ENCODE data around the gene MCC.

The MCC gene

DNA sequence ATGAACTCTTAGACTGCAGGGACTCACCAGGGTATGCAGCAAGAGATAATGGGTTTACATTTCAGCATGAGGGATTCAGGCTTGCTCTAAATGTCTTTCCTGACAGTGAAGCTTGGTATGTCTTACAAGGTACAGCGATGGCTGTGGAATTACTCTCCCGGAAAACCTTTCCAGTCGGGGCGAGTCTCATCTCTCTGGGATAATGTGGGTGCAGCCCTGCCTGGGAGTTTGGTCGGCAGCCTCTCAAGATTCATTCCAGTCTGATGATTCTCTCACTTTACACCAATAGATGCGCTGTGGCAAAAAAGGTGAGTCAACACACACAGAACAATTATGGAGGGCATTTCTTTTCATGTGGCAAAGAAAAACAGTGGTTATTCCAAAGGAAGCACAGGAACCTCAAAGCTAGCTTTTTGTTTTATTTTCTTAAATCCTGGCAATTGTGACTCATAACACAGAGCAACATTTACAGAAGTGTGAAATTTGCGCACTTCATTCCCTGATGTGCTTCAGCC is 321.3 kb downstream of the MCC start:
- Histone ChIP-seq H3K9me3 (ENCODE audit: insufficient read depth, low read length) (no peaks in the 10 kb centered on the region), H3K4me3 (ENCODE audit: insufficient read depth, low read length, poor library complexity, severe bottlenecking) (no peak overlapping the region), H2AFZ (ENCODE audit: low read depth, low read length, severe bottlenecking) (no peak overlapping the region), H3K79me2 (ENCODE audit: insufficient read depth, low read length) (no peaks in the 10 kb centered on the region), H3K27ac (ENCODE audit: low read depth, low read length) (no peak overlapping the region), H4K20me1 (ENCODE audit: low read depth, low read length) (no peaks in the 10 kb centered on the region), H3K27me3 (ENCODE audit: low read length) (no peaks in the 10 kb centered on the region), H3K4me2 (ENCODE audit: low read depth, low read length, poor library complexity, severe bottlenecking) (no peak overlapping the region), H3K9ac (ENCODE audit: low read length) (no peak overlapping the region), H3F3A (ENCODE audit: insufficient read depth) (no peaks in the 10 kb centered on the region), H3K36me3 (ENCODE audit: low read length) (no peaks in the 10 kb centered on the region), H3K9me2 (replicated peaks; ENCODE audit: insufficient read depth, low read length) (no peaks in the 10 kb centered on the region)
- TF ChIP-seq EZH2phosphoT487 (conservative IDR thresholded peaks at IDR 0.05; ENCODE audit: low read length): no peak
- TF ChIP-seq, protein P1, sequence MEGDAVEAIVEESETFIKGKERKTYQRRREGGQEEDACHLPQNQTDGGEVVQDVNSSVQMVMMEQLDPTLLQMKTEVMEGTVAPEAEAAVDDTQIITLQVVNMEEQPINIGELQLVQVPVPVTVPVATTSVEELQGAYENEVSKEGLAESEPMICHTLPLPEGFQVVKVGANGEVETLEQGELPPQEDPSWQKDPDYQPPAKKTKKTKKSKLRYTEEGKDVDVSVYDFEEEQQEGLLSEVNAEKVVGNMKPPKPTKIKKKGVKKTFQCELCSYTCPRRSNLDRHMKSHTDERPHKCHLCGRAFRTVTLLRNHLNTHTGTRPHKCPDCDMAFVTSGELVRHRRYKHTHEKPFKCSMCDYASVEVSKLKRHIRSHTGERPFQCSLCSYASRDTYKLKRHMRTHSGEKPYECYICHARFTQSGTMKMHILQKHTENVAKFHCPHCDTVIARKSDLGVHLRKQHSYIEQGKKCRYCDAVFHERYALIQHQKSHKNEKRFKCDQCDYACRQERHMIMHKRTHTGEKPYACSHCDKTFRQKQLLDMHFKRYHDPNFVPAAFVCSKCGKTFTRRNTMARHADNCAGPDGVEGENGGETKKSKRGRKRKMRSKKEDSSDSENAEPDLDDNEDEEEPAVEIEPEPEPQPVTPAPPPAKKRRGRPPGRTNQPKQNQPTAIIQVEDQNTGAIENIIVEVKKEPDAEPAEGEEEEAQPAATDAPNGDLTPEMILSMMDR (IDR thresholded peaks at IDR 0.05; ENCODE audit: insufficient read depth, low read length, poor library complexity, severe bottlenecking): no peak

- Histone ChIP-seq H3K9me2 (replicated peaks; ENCODE audit: insufficient read depth, low read length) (no peaks in the 10 kb centered on the region), H3F3A (ENCODE audit: insufficient read depth) (no peaks in the 10 kb centered on the region), H3K9me3 (ENCODE audit: insufficient read depth, low read length) (no peaks in the 10 kb centered on the region), H3K27ac (ENCODE audit: low read depth, low read length) (no peak overlapping the region), H3K4me3 (ENCODE audit: insufficient read depth, low read length, poor library complexity, severe bottlenecking) (no peak overlapping the region), H3K4me2 (ENCODE audit: low read depth, low read length, poor library complexity, severe bottlenecking) (no peak overlapping the region), H2AFZ (ENCODE audit: low read depth, low read length, severe bottlenecking) (no peak overlapping the region), H3K36me3 (ENCODE audit: low read length) (no peaks in the 10 kb centered on the region), H3K79me2 (ENCODE audit: insufficient read depth, low read length) (no peaks in the 10 kb centered on the region), H3K9ac (ENCODE audit: low read length) (no peak overlapping the region), H3K27me3 (ENCODE audit: low read length) (no peaks in the 10 kb centered on the region), H4K20me1 (ENCODE audit: low read depth, low read length) (no peaks in the 10 kb centered on the region)
- TF ChIP-seq, protein P1 (IDR thresholded peaks at IDR 0.05; ENCODE audit: insufficient read depth, low read length, poor library complexity, severe bottlenecking): no peak
- no peak for TF ChIP-seq EZH2phosphoT487 (conservative IDR thresholded peaks at IDR 0.05; ENCODE audit: low read length)
Measured at GRCh38 chr5:113166261-113166660, 322.0 kb downstream of the MCC start.

GRCh38 chr5:113164021-113164420 is 324.2 kb downstream of the MCC start:
- no peaks in the 10 kb centered on the region for H3K9me2 ChIP-seq (replicated peaks; ENCODE audit: insufficient read depth, low read length)
- no peak overlapping the region for H3K4me2 ChIP-seq (ENCODE audit: low read depth, low read length, poor library complexity, severe bottlenecking)
- no peaks in the 10 kb centered on the region for H3K36me3 ChIP-seq (ENCODE audit: low read length)
- no peaks in the 10 kb centered on the region for H3F3A ChIP-seq (ENCODE audit: insufficient read depth)
- H3K79me2 ChIP-seq (ENCODE audit: insufficient read depth, low read length): no peaks in the 10 kb centered on the region
- TF ChIP-seq, protein P1 (IDR thresholded peaks at IDR 0.05; ENCODE audit: insufficient read depth, low read length, poor library complexity, severe bottlenecking): no peak
- TF ChIP-seq EZH2phosphoT487 (conservative IDR thresholded peaks at IDR 0.05; ENCODE audit: low read length): no peak
- no peak overlapping the region for H3K9ac ChIP-seq (ENCODE audit: low read length)
- no peaks in the 10 kb centered on the region for H3K9me3 ChIP-seq (ENCODE audit: insufficient read depth, low read length)
- no peaks in the 10 kb centered on the region for H4K20me1 ChIP-seq (ENCODE audit: low read depth, low read length)
- H3K4me3 ChIP-seq (ENCODE audit: insufficient read depth, low read length, poor library complexity, severe bottlenecking): no peak overlapping the region
- no peak overlapping the region for H3K27ac ChIP-seq (ENCODE audit: low read depth, low read length)
- H3K27me3 ChIP-seq (ENCODE audit: low read length): no peaks in the 10 kb centered on the region
- H2AFZ ChIP-seq (ENCODE audit: low read depth, low read length, severe bottlenecking): no peak overlapping the region
